ENCODE data around the gene WDR70. TPM values are rescaled to one million over a fixed set of nuclear protein-coding genes. Genes with fewer than 3 reads are reported as not detected.
A peak's percentile ranks its signal among the peaks of the same experiment; 100 is the strongest.

WDR70 gene
- total and polyA plus RNA-seq, 3 experiments from 2014 or later: 15.5 to 39.1 (median 36.5) TPM

- ChIA-PET POLR2A (no interaction called here), CTCF (interaction anchor here (1.7 kb wide), 1 partner anchor 11 kb away, joined by 5 read pairs; no protein-coding TSS in a partner anchor)
- Histone ChIP-seq H3K4me1 (ENCODE audit: insufficient read depth, low read length) (no peaks in the 10 kb centered on the region), H3K4me3 (ENCODE audit: low read length) (no peak overlapping the region), H3K27me3 (ENCODE audit: insufficient read depth, low read length, poor library complexity, severe bottlenecking) (no peaks in the 10 kb centered on the region), H3K9me3 (ENCODE audit: low read length) (no peaks in the 10 kb centered on the region), H3K36me3 (ENCODE audit: insufficient read depth, low read length) (no peaks in the 10 kb centered on the region), H3K27ac (ENCODE audit: low read depth, low read length) (no peak overlapping the region)
- Mint-ChIP-seq H3K27me3 (no peaks in the 10 kb centered on the region), H3K9me3 (no peaks in the 10 kb centered on the region), H3K4me3 (no peak overlapping the region), H3K4me1 (peaks cover 17 to 33% (median 28%) of the 10 kb centered on the region in 3 donors), H3K36me3 (peaks cover 18 to 64% (median 31%) of the 10 kb centered on the region in 3 donors), H3K27ac (peak overlapping the region in 1 of 8 donors; percentile 34)
- no peak for DNase-seq
These were observed 345.4 kb downstream of the WDR70 start for GRCh38 chr5:37724395-37725125.

- no peaks in the 10 kb centered on the region for H3K9me3 ChIP-seq (ENCODE audit: low read length)
- no peak for DNase-seq
- Mint-ChIP-seq H3K4me1 (peaks cover 17 to 26% (median 26%) of the 10 kb centered on the region in 3 donors), H3K27ac (no peak overlapping the region), H3K4me3 (no peak overlapping the region), H3K27me3 (no peaks in the 10 kb centered on the region), H3K36me3 (peaks cover 22 to 67% (median 30%) of the 10 kb centered on the region in 3 donors), H3K9me3 (no peaks in the 10 kb centered on the region)
- no peaks in the 10 kb centered on the region for H3K27me3 ChIP-seq (ENCODE audit: insufficient read depth, low read length, poor library complexity, severe bottlenecking)
- no peaks in the 10 kb centered on the region for H3K4me1 ChIP-seq (ENCODE audit: insufficient read depth, low read length)
- no peaks in the 10 kb centered on the region for H3K36me3 ChIP-seq (ENCODE audit: insufficient read depth, low read length)
- H3K4me3 ChIP-seq (ENCODE audit: low read length): no peak overlapping the region
- H3K27ac ChIP-seq (ENCODE audit: low read depth, low read length): no peak overlapping the region
- ChIA-PET POLR2A (no interaction called here), CTCF (no interaction called here)
These were observed 346.1 kb downstream of the WDR70 start for GRCh38 chr5:37725185-37725584.

- no peaks in the 10 kb centered on the region for H3K4me1 ChIP-seq (ENCODE audit: insufficient read depth, low read length)
- ChIA-PET CTCF (no interaction called here), POLR2A (no interaction called here)
- peaks cover 4% of the 10 kb centered on the region for H3K36me3 ChIP-seq (ENCODE audit: insufficient read depth, low read length)
- peaks cover 18 to 60% (median 32%) of the 10 kb centered on the region in 3 donors for H3K36me3 Mint-ChIP-seq
- no peak overlapping the region for H3K4me3 Mint-ChIP-seq
- no peaks in the 10 kb centered on the region for H3K9me3 Mint-ChIP-seq
- no peak for DNase-seq
- H3K9me3 ChIP-seq (ENCODE audit: low read length): no peaks in the 10 kb centered on the region
- H3K27ac ChIP-seq (ENCODE audit: low read depth, low read length): no peak overlapping the region
- no peaks in the 10 kb centered on the region for H3K27me3 ChIP-seq (ENCODE audit: insufficient read depth, low read length, poor library complexity, severe bottlenecking)
- H3K27ac Mint-ChIP-seq: peak overlapping the region in 1 of 8 donors; percentile 26
- H3K4me1 Mint-ChIP-seq: peaks cover 5 to 8% (median 8%) of the 10 kb centered on the region in 3 donors
- no peak overlapping the region for H3K4me3 ChIP-seq (ENCODE audit: low read length)
- no peaks in the 10 kb centered on the region for H3K27me3 Mint-ChIP-seq
These were observed 348.1 kb downstream of the WDR70 start for GRCh38 chr5:37727238-37727637.

GRCh38 chr5:37730896-37731455, 351.9 kb downstream of the WDR70 start:
- Mint-ChIP-seq H3K9me3 (no peaks in the 10 kb centered on the region), H3K27me3 (peaks cover 0 to 2% of the 10 kb centered on the region in 2 donors), H3K4me1 (peaks cover 0 to 8% (median 1%) of the 10 kb centered on the region in 3 donors), H3K36me3 (peaks cover 18 to 49% (median 31%) of the 10 kb centered on the region in 3 donors), H3K27ac (no peak overlapping the region), H3K4me3 (no peak overlapping the region)
- Histone ChIP-seq H3K27me3 (ENCODE audit: insufficient read depth, low read length, poor library complexity, severe bottlenecking) (no peaks in the 10 kb centered on the region), H3K9me3 (ENCODE audit: low read length) (no peaks in the 10 kb centered on the region), H3K36me3 (ENCODE audit: insufficient read depth, low read length) (peaks cover 4% of the 10 kb centered on the region), H3K4me3 (ENCODE audit: low read length) (no peak overlapping the region), H3K27ac (ENCODE audit: low read depth, low read length) (no peak overlapping the region), H3K4me1 (ENCODE audit: insufficient read depth, low read length) (no peaks in the 10 kb centered on the region)
- CTCF ChIA-PET: no interaction called here
- no peak for DNase-seq
- POLR2A ChIA-PET: no interaction called here

GRCh38 chr5:37734114-37734513, 355.0 kb downstream of the WDR70 start:
- no peak for DNase-seq
- peaks cover 6 to 32% (median 25%) of the 10 kb centered on the region in 3 donors for H3K36me3 Mint-ChIP-seq
- Histone ChIP-seq H3K4me1 (ENCODE audit: insufficient read depth, low read length) (peaks cover 4% of the 10 kb centered on the region), H3K27ac (ENCODE audit: low read depth, low read length) (no peak overlapping the region), H3K9me3 (ENCODE audit: low read length) (no peaks in the 10 kb centered on the region), H3K27me3 (ENCODE audit: insufficient read depth, low read length, poor library complexity, severe bottlenecking) (no peaks in the 10 kb centered on the region), H3K36me3 (ENCODE audit: insufficient read depth, low read length) (peaks cover 4% of the 10 kb centered on the region), H3K4me3 (ENCODE audit: low read length) (no peak overlapping the region)
- H3K27ac Mint-ChIP-seq: no peak overlapping the region
- POLR2A ChIA-PET: no interaction called here
- no peaks in the 10 kb centered on the region for H3K9me3 Mint-ChIP-seq
- H3K27me3 Mint-ChIP-seq: peaks cover 0 to 2% of the 10 kb centered on the region in 2 donors
- no peak overlapping the region for H3K4me3 Mint-ChIP-seq
- peaks cover 15 to 34% (median 22%) of the 10 kb centered on the region in 3 donors for H3K4me1 Mint-ChIP-seq
- CTCF ChIA-PET: no interaction called here

GRCh38 chr5:37735649-37736347, 356.7 kb downstream of the WDR70 start:
- Histone ChIP-seq H3K27ac (ENCODE audit: low read depth, low read length) (no peak overlapping the region), H3K4me3 (ENCODE audit: low read length) (no peak overlapping the region), H3K36me3 (ENCODE audit: insufficient read depth, low read length) (peaks cover 3% of the 10 kb centered on the region), H3K27me3 (ENCODE audit: insufficient read depth, low read length, poor library complexity, severe bottlenecking) (no peaks in the 10 kb centered on the region), H3K9me3 (ENCODE audit: low read length) (no peaks in the 10 kb centered on the region), H3K4me1 (ENCODE audit: insufficient read depth, low read length) (peaks cover 4% of the 10 kb centered on the region)
- Mint-ChIP-seq H3K4me3 (no peak overlapping the region), H3K9me3 (no peaks in the 10 kb centered on the region), H3K36me3 (peaks cover 7 to 29% (median 21%) of the 10 kb centered on the region in 3 donors), H3K27ac (no peak overlapping the region), H3K27me3 (peaks cover 0 to 2% of the 10 kb centered on the region in 2 donors), H3K4me1 (peaks cover 15 to 34% (median 22%) of the 10 kb centered on the region in 3 donors)
- ChIA-PET CTCF (no interaction called here), POLR2A (no interaction called here)
- no peak for DNase-seq

- H3K4me1 Mint-ChIP-seq: peaks cover 15 to 34% (median 22%) of the 10 kb centered on the region in 3 donors
- ChIA-PET POLR2A (no interaction called here), CTCF (no interaction called here)
- Histone ChIP-seq H3K27me3 (ENCODE audit: insufficient read depth, low read length, poor library complexity, severe bottlenecking) (no peaks in the 10 kb centered on the region), H3K9me3 (ENCODE audit: low read length) (no peaks in the 10 kb centered on the region), H3K4me3 (ENCODE audit: low read length) (no peak overlapping the region), H3K4me1 (ENCODE audit: insufficient read depth, low read length) (peaks cover 4% of the 10 kb centered on the region), H3K27ac (ENCODE audit: low read depth, low read length) (no peak overlapping the region), H3K36me3 (ENCODE audit: insufficient read depth, low read length) (no peaks in the 10 kb centered on the region)
- no peak for DNase-seq
- H3K9me3 Mint-ChIP-seq: no peaks in the 10 kb centered on the region
- H3K27ac Mint-ChIP-seq: no peak overlapping the region
- H3K27me3 Mint-ChIP-seq: peaks cover 0 to 2% of the 10 kb centered on the region in 2 donors
- H3K4me3 Mint-ChIP-seq: no peak overlapping the region
- peaks cover 9 to 31% (median 22%) of the 10 kb centered on the region in 3 donors for H3K36me3 Mint-ChIP-seq
These were observed 357.3 kb downstream of the WDR70 start for GRCh38 chr5:37736397-37736796.

All from CD8-positive, alpha-beta memory T cell (primary cell).